HFFc6 (cell line): ENCODE measurements around the gene TBC1D24. TPM values are rescaled to one million over a fixed set of nuclear protein-coding genes. Genes with fewer than 3 reads are reported as not detected.

Experiments
- DNase-seq: peaks from one replicate; pipeline ENCODE4 v3.0.0-alpha.2; 2018
- H3K27ac Mint-ChIP-seq: 2 replicates; pipeline ENCODE4 v1.8.0; 2020; ENCODE audit warnings: mild to moderate bottlenecking, mixed read lengths
- H3K27me3 Mint-ChIP-seq: 2 replicates; pipeline ENCODE4 v1.8.0; 2021; ENCODE audit warnings: mild to moderate bottlenecking, moderate library complexity, mixed read lengths; ENCODE audit not compliant: insufficient read depth
- H3K36me3 Mint-ChIP-seq: 2 replicates; pipeline ENCODE4 v1.8.0; 2021; ENCODE audit warnings: low read depth, mixed read lengths
- H3K4me1 Mint-ChIP-seq: 2 replicates; pipeline ENCODE4 v1.8.0; 2020; ENCODE audit warnings: low read depth, mixed read lengths
- H3K4me3 Mint-ChIP-seq: 2 replicates; pipeline ENCODE4 v1.8.0; 2020; ENCODE audit warnings: mild to moderate bottlenecking, moderate library complexity, mixed read lengths
- H3K9me3 Mint-ChIP-seq: 2 replicates; pipeline ENCODE4 v1.8.0; 2020; ENCODE audit warnings: mild to moderate bottlenecking, mixed read lengths
- CTCF ChIP-seq: fragments of 200-600 bp; sonication (generic); IDR thresholded peaks from 2 replicates; pipeline ENCODE4 v1.5.0; 2021; ENCODE audit warnings: antibody characterized with exemption, mild to moderate bottlenecking
- total RNA-seq, 6 experiments: library from RNA; stranded (reverse); fragmentation: NEBNext Ultra II Directional; extraction: Animal tissue kit (Norgen Biotek cat#: 25700); gene quantifications; 2 replicates in 1 of 6; 3 replicates in 5 of 6; pipeline ENCODE4 v1.2.3, GENCODE V29; 2021

TBC1D24 gene
- total RNA-seq, 6 experiments from 2014 or later = 15.8 to 30.3 (median 19.0) TPM

GRCh38 chr16:2518823-2519710, 44.1 kb downstream of the TBC1D24 start:
- Mint-ChIP-seq H3K9me3 (no peaks in the 10 kb centered on the region), H3K4me1 (peaks cover 52% of the 10 kb centered on the region), H3K27me3 (peaks cover 26% of the 10 kb centered on the region), H3K36me3 (peaks cover 39% of the 10 kb centered on the region), H3K4me3 (peak overlapping the region; percentile 84), H3K27ac (peak overlapping the region; percentile 90)
- no peak for TF ChIP-seq CTCF
- DNase-seq = no peak

- TF ChIP-seq CTCF = no peak
- peak overlapping the region; percentile 84 for H3K4me3 Mint-ChIP-seq
- peaks cover 43% of the 10 kb centered on the region for H3K36me3 Mint-ChIP-seq
- no peaks in the 10 kb centered on the region for H3K9me3 Mint-ChIP-seq
- no peak for DNase-seq
- H3K4me1 Mint-ChIP-seq = peaks cover 52% of the 10 kb centered on the region
- H3K27me3 Mint-ChIP-seq = peaks cover 25% of the 10 kb centered on the region
- peak overlapping the region; percentile 90 for H3K27ac Mint-ChIP-seq
Measured at GRCh38 chr16:2519711-2520080, 44.8 kb downstream of the TBC1D24 start.

- Mint-ChIP-seq H3K9me3 (no peaks in the 10 kb centered on the region), H3K4me1 (peaks cover 50% of the 10 kb centered on the region), H3K4me3 (peak within 1 kb of the TSS; percentile 86), H3K36me3 (peaks cover 42% of the 10 kb centered on the region), H3K27ac (peak within 1 kb of the TSS; percentile 90), H3K27me3 (peaks cover 20% of the 10 kb centered on the region)
- DNase-seq = peak; percentile 85
- TF ChIP-seq CTCF = no peak
Measured at GRCh38 chr16:2520097-2520783, 45.3 kb downstream of the TBC1D24 start, which contains the start of gene AMDHD2. AMDHD2 (plus strand) TSS chr16:2520371; CDS start chr16:2520459, 88 bp downstream.

- Mint-ChIP-seq H3K27me3 (peaks cover 19% of the 10 kb centered on the region), H3K4me3 (peak overlapping the region; percentile 86)
- no peak for DNase-seq
Measured at GRCh38 chr16:2520784-2521531, 46.0 kb downstream of the TBC1D24 start.

More at GRCh38 chr16:2520784-2521531, 46.0 kb downstream of the TBC1D24 start:
- no peak for TF ChIP-seq CTCF
- peak overlapping the region; percentile 74 for H3K27ac Mint-ChIP-seq
- no peaks in the 10 kb centered on the region for H3K9me3 Mint-ChIP-seq
- peaks cover 38% of the 10 kb centered on the region for H3K36me3 Mint-ChIP-seq
- peaks cover 43% of the 10 kb centered on the region for H3K4me1 Mint-ChIP-seq
